IPS-15b (cell line): ENCODE data around the gene UBASH3B.
"Not testable (repeated sequence)": the region's sequence is repeated elsewhere in the genome, so short reads cannot be mapped to it uniquely, and the experiment has no call there.

ENCODE experiments used
- H3K27me3 ChIP-seq: one replicate; pipeline ENCODE4 v1.6.1; 2013; ENCODE audit warnings: low read length; ENCODE audit not compliant: control insufficient read depth, insufficient read depth
- H3K36me3 ChIP-seq: one replicate; pipeline ENCODE4 v1.6.1; 2013; ENCODE audit warnings: low read length; ENCODE audit not compliant: control insufficient read depth, insufficient read depth
- H3K4me1 ChIP-seq: one replicate; pipeline ENCODE4 v1.6.1; 2013; ENCODE audit warnings: mild to moderate bottlenecking, low read length; ENCODE audit not compliant: control insufficient read depth, insufficient read depth
- H3K4me3 ChIP-seq: one replicate; pipeline ENCODE4 v1.5.1; 2013; ENCODE audit warnings: low read depth, low read length
- H3K9ac ChIP-seq: one replicate; pipeline ENCODE4 v1.6.1; 2013; ENCODE audit warnings: low read depth, mild to moderate bottlenecking, low read length
- H3K9me3 ChIP-seq: one replicate; pipeline ENCODE4 v1.6.1; 2013; ENCODE audit warnings: mild to moderate bottlenecking, low read length; ENCODE audit not compliant: control insufficient read depth, insufficient read depth

UBASH3B gene

GRCh38 chr11:122863154-122863553 lies 207.6 kb downstream of the UBASH3B start:
- not testable (repeated sequence) for H3K27me3 ChIP-seq, H3K4me1 ChIP-seq, H3K36me3 ChIP-seq, H3K9ac ChIP-seq, H3K9me3 ChIP-seq, H3K4me3 ChIP-seq

- no peaks in the 10 kb centered on the region for H3K9me3 ChIP-seq
- H3K4me3 ChIP-seq, result no peak overlapping the region
- H3K27me3 ChIP-seq, result no peaks in the 10 kb centered on the region
- no peaks in the 10 kb centered on the region for H3K36me3 ChIP-seq
- H3K4me1 ChIP-seq, result no peaks in the 10 kb centered on the region
- H3K9ac ChIP-seq, result no peak overlapping the region
Measured at GRCh38 chr11:122863704-122864326, 208.3 kb downstream of the UBASH3B start.
